ENCODE results near the gene NBEA.

NBEA gene

GRCh38 chr13:35473206-35473775, 531.2 kb downstream of the NBEA start:
- peaks cover 0 to 2% (median 0%) of the 10 kb centered on the region in 5 donors for H3K27me3 ChIP-seq (ENCODE audit: control insufficient read depth in 5 of 5, insufficient read depth in 4 of 5, low read length in 5 of 5)
- peaks cover 0 to 44% (median 29%) of the 10 kb centered on the region in 5 donors for H3K4me1 ChIP-seq (ENCODE audit: control insufficient read depth in 5 of 5, insufficient read depth in 5 of 5, low read length in 5 of 5)
- H3K36me3 ChIP-seq (ENCODE audit: control insufficient read depth in 5 of 5, insufficient read depth in 5 of 5, low read length in 5 of 5): no peaks in the 10 kb centered on the region
- H3K27ac ChIP-seq (ENCODE audit: low read depth, low read length): peak overlapping the region; percentile 90
- no peaks in the 10 kb centered on the region for H3K9me3 ChIP-seq (ENCODE audit: control insufficient read depth in 5 of 5, low read length in 5 of 5)
- H3K4me3 ChIP-seq (ENCODE audit: low read depth in 1 of 5, low read length in 5 of 5): peak overlapping the region; percentile 40 to 99 (median 96)
- peak overlapping the region in 2 of 5 donors; percentile 79 to 80 for H3K9ac ChIP-seq (ENCODE audit: low read length in 5 of 5)

- Histone ChIP-seq H3K27me3 (ENCODE audit: control insufficient read depth in 5 of 5, insufficient read depth in 4 of 5, low read length in 5 of 5) (peaks cover 0 to 2% (median 0%) of the 10 kb centered on the region in 5 donors), H3K4me3 (ENCODE audit: low read depth in 1 of 5, low read length in 5 of 5) (peak overlapping the region; percentile 40 to 99 (median 96)), H3K27ac (ENCODE audit: low read depth, low read length) (peak overlapping the region; percentile 90)
Observed at GRCh38 chr13:35473802-35474201, 531.7 kb downstream of the NBEA start.

GRCh38 chr13:35474496-35475211, 532.6 kb downstream of the NBEA start:
- H3K27ac ChIP-seq (ENCODE audit: low read depth, low read length): peak overlapping the region; percentile 90
- H3K4me3 ChIP-seq (ENCODE audit: low read depth in 1 of 5, low read length in 5 of 5): peak overlapping the region; percentile 92 to 99 (median 96)
- H3K36me3 ChIP-seq (ENCODE audit: control insufficient read depth in 5 of 5, insufficient read depth in 5 of 5, low read length in 5 of 5): no peaks in the 10 kb centered on the region
- peak overlapping the region; percentile 49 to 80 (median 69) for H3K9ac ChIP-seq (ENCODE audit: low read length in 5 of 5)
- no peaks in the 10 kb centered on the region for H3K9me3 ChIP-seq (ENCODE audit: control insufficient read depth in 5 of 5, low read length in 5 of 5)
- H3K27me3 ChIP-seq (ENCODE audit: control insufficient read depth in 5 of 5, insufficient read depth in 4 of 5, low read length in 5 of 5): peaks cover 0 to 2% (median 0%) of the 10 kb centered on the region in 5 donors
- peaks cover 0 to 44% (median 29%) of the 10 kb centered on the region in 5 donors for H3K4me1 ChIP-seq (ENCODE audit: control insufficient read depth in 5 of 5, insufficient read depth in 5 of 5, low read length in 5 of 5)

More at GRCh38 chr13:35473802-35474201, 531.7 kb downstream of the NBEA start:
- H3K9me3 ChIP-seq (ENCODE audit: control insufficient read depth in 5 of 5, low read length in 5 of 5): no peaks in the 10 kb centered on the region
- peak overlapping the region in 3 of 5 donors; percentile 28 to 80 (median 79) for H3K9ac ChIP-seq (ENCODE audit: low read length in 5 of 5)
- H3K36me3 ChIP-seq (ENCODE audit: control insufficient read depth in 5 of 5, insufficient read depth in 5 of 5, low read length in 5 of 5): no peaks in the 10 kb centered on the region
- peaks cover 0 to 44% (median 29%) of the 10 kb centered on the region in 5 donors for H3K4me1 ChIP-seq (ENCODE audit: control insufficient read depth in 5 of 5, insufficient read depth in 5 of 5, low read length in 5 of 5)

GRCh38 chr13:35475212-35475959, 533.3 kb downstream of the NBEA start:
- H3K36me3 ChIP-seq (ENCODE audit: control insufficient read depth in 5 of 5, insufficient read depth in 5 of 5, low read length in 5 of 5): no peaks in the 10 kb centered on the region
- no peaks in the 10 kb centered on the region for H3K9me3 ChIP-seq (ENCODE audit: control insufficient read depth in 5 of 5, low read length in 5 of 5)
- peak overlapping the region; percentile 68 to 93 (median 79) for H3K9ac ChIP-seq (ENCODE audit: low read length in 5 of 5)
- peaks cover 0 to 43% (median 29%) of the 10 kb centered on the region in 5 donors for H3K4me1 ChIP-seq (ENCODE audit: control insufficient read depth in 5 of 5, insufficient read depth in 5 of 5, low read length in 5 of 5)
- peak overlapping the region; percentile 92 to 99 (median 96) for H3K4me3 ChIP-seq (ENCODE audit: low read depth in 1 of 5, low read length in 5 of 5)
- H3K27me3 ChIP-seq (ENCODE audit: control insufficient read depth in 5 of 5, insufficient read depth in 4 of 5, low read length in 5 of 5): peaks cover 0 to 2% (median 0%) of the 10 kb centered on the region in 5 donors
- H3K27ac ChIP-seq (ENCODE audit: low read depth, low read length): peak overlapping the region; percentile 90

- Histone ChIP-seq H3K27me3 (ENCODE audit: control insufficient read depth in 5 of 5, insufficient read depth in 4 of 5, low read length in 5 of 5) (peaks cover 0 to 2% (median 0%) of the 10 kb centered on the region in 5 donors), H3K4me3 (ENCODE audit: low read depth in 1 of 5, low read length in 5 of 5) (peak within 1 kb of the TSS; percentile 92 to 99 (median 96)), H3K27ac (ENCODE audit: low read depth, low read length) (peak within 1 kb of the TSS; percentile 90), H3K9ac (ENCODE audit: low read length in 5 of 5) (peak within 1 kb of the TSS; percentile 68 to 93 (median 79)), H3K4me1 (ENCODE audit: control insufficient read depth in 5 of 5, insufficient read depth in 5 of 5, low read length in 5 of 5) (peaks cover 0 to 36% (median 29%) of the 10 kb centered on the region in 5 donors), H3K36me3 (ENCODE audit: control insufficient read depth in 5 of 5, insufficient read depth in 5 of 5, low read length in 5 of 5) (no peaks in the 10 kb centered on the region), H3K9me3 (ENCODE audit: control insufficient read depth in 5 of 5, low read length in 5 of 5) (no peaks in the 10 kb centered on the region)
Observed at GRCh38 chr13:35475960-35476943, 534.2 kb downstream of the NBEA start, which contains the start of gene MAB21L1. Gene MAB21L1, minus strand, starts transcription at chr13:35476689. Its CDS starts 551 bp downstream, at chr13:35476138.

- H3K36me3 ChIP-seq (ENCODE audit: control insufficient read depth in 5 of 5, insufficient read depth in 5 of 5, low read length in 5 of 5): no peaks in the 10 kb centered on the region
- no peaks in the 10 kb centered on the region for H3K9me3 ChIP-seq (ENCODE audit: control insufficient read depth in 5 of 5, low read length in 5 of 5)
- peaks cover 0 to 29% (median 27%) of the 10 kb centered on the region in 5 donors for H3K4me1 ChIP-seq (ENCODE audit: control insufficient read depth in 5 of 5, insufficient read depth in 5 of 5, low read length in 5 of 5)
- H3K9ac ChIP-seq (ENCODE audit: low read length in 5 of 5): no peak overlapping the region
- peak overlapping the region in 1 of 5 donors; percentile 99 for H3K4me3 ChIP-seq (ENCODE audit: low read depth in 1 of 5, low read length in 5 of 5)
- peaks cover 0 to under 1% (median 0%) of the 10 kb centered on the region in 5 donors for H3K27me3 ChIP-seq (ENCODE audit: control insufficient read depth in 5 of 5, insufficient read depth in 4 of 5, low read length in 5 of 5)
- no peak overlapping the region for H3K27ac ChIP-seq (ENCODE audit: low read depth, low read length)
Observed at GRCh38 chr13:35477386-35477946, 535.4 kb downstream of the NBEA start.

- no peak overlapping the region for H3K27ac ChIP-seq (ENCODE audit: low read depth, low read length)
- no peaks in the 10 kb centered on the region for H3K27me3 ChIP-seq (ENCODE audit: control insufficient read depth in 5 of 5, insufficient read depth in 4 of 5, low read length in 5 of 5)
- peak overlapping the region in 2 of 5 donors; percentile 6 to 38 for H3K4me3 ChIP-seq (ENCODE audit: low read depth in 1 of 5, low read length in 5 of 5)
- peaks cover 0 to 25% (median 20%) of the 10 kb centered on the region in 5 donors for H3K4me1 ChIP-seq (ENCODE audit: control insufficient read depth in 5 of 5, insufficient read depth in 5 of 5, low read length in 5 of 5)
- no peaks in the 10 kb centered on the region for H3K9me3 ChIP-seq (ENCODE audit: control insufficient read depth in 5 of 5, low read length in 5 of 5)
- H3K36me3 ChIP-seq (ENCODE audit: control insufficient read depth in 5 of 5, insufficient read depth in 5 of 5, low read length in 5 of 5): no peaks in the 10 kb centered on the region
- no peak overlapping the region for H3K9ac ChIP-seq (ENCODE audit: low read length in 5 of 5)
Observed at GRCh38 chr13:35478271-35479037, 536.4 kb downstream of the NBEA start.

GRCh38 chr13:35479038-35479492, 537.0 kb downstream of the NBEA start:
- Histone ChIP-seq H3K36me3 (ENCODE audit: control insufficient read depth in 5 of 5, insufficient read depth in 5 of 5, low read length in 5 of 5) (no peaks in the 10 kb centered on the region), H3K4me3 (ENCODE audit: low read depth in 1 of 5, low read length in 5 of 5) (no peak overlapping the region), H3K27me3 (ENCODE audit: control insufficient read depth in 5 of 5, insufficient read depth in 4 of 5, low read length in 5 of 5) (no peaks in the 10 kb centered on the region), H3K4me1 (ENCODE audit: control insufficient read depth in 5 of 5, insufficient read depth in 5 of 5, low read length in 5 of 5) (peaks cover 0 to 25% (median 17%) of the 10 kb centered on the region in 5 donors), H3K9ac (ENCODE audit: low read length in 5 of 5) (no peak overlapping the region), H3K27ac (ENCODE audit: low read depth, low read length) (no peak overlapping the region), H3K9me3 (ENCODE audit: control insufficient read depth in 5 of 5, low read length in 5 of 5) (no peaks in the 10 kb centered on the region)

Measured in subcutaneous abdominal adipose tissue (tissue), 5 donors.